H1 (cell line): Measurements from ENCODE around the gene ANKS1B. TPM values are rescaled to one million over a fixed set of nuclear protein-coding genes. Genes with fewer than 3 reads are reported as not detected.

Experiments
- CTCF ChIA-PET: fragments of 300-600 bp; sonication (Branson Sonifier 250); formaldehyde crosslinking; loops from one replicate; lab custom pipeline; 2021; ENCODE audit not compliant: partially characterized antibody; lab: Charles Lee
- POLR2A ChIA-PET: fragments of 300-600 bp; sonication (Branson Sonifier 250); formaldehyde crosslinking; loops from one replicate; lab custom pipeline; 2021; ENCODE audit warnings: inconsistent platforms; ENCODE audit not compliant: partially characterized antibody; lab: Charles Lee
- DNase-seq, 2 experiments: peaks; one replicate each; pipeline versions ENCODE4 v3.0.0 to v3.0.0-alpha.2; 2010 to 2022; ENCODE audit warnings: low spot score in 2 of 2, low read depth in 1 of 2, mixed read lengths in 1 of 2
- FAIRE-seq: peaks from 2 replicates; lab custom pipeline; 2011; peaks lifted over from hg19 to GRCh38; lab: Jason Lieb, UNC
- H2AFZ ChIP-seq: 2 replicates; pipeline ENCODE4 v1.8.1; 2012; ENCODE audit warnings: low read length, inconsistent platforms
- H2AK5ac ChIP-seq: 2 replicates; pipeline ENCODE4 v1.6.1; 2013; ENCODE audit warnings: low read depth, low read length
- H2BK120ac ChIP-seq: replicated peaks from 2 replicates; pipeline ENCODE3; 2013; ENCODE audit warnings: low read depth, low read length, inconsistent platforms
- H2BK12ac ChIP-seq: 2 replicates; pipeline ENCODE4 v1.6.1; 2013; ENCODE audit warnings: low read depth, low read length
- H2BK15ac ChIP-seq: 2 replicates; pipeline ENCODE4 v1.6.1; 2013; ENCODE audit warnings: low read length
- H2BK20ac ChIP-seq: 2 replicates; pipeline ENCODE4 v1.6.1; 2013; ENCODE audit warnings: low read length
- H2BK5ac ChIP-seq: 2 replicates; pipeline ENCODE4 v1.6.1; 2013; ENCODE audit warnings: low read depth, low read length
- H3K14ac ChIP-seq: 2 replicates; pipeline ENCODE4 v1.6.1; 2013; ENCODE audit warnings: inconsistent platforms; ENCODE audit not compliant: insufficient read length
- H3K18ac ChIP-seq: 2 replicates; pipeline ENCODE4 v1.6.1; 2013; ENCODE audit warnings: low read length; ENCODE audit errors: extremely low read depth
- H3K23ac ChIP-seq: 2 replicates; pipeline ENCODE4 v1.6.1; 2013; ENCODE audit warnings: inconsistent platforms; ENCODE audit not compliant: insufficient read length
- H3K23me2 ChIP-seq: 2 replicates; pipeline ENCODE4 v1.6.1; 2013; ENCODE audit warnings: low read depth, low read length
- H3K27ac ChIP-seq: 2 replicates; pipeline ENCODE4 v1.6.1; 2011; ENCODE audit warnings: low read depth, low read length, inconsistent platforms
- H3K27me3 ChIP-seq, 4 experiments: replicated peaks in 1 of 4; 1 replicate in 1 of 4; 2 replicates in 3 of 4; pipeline versions ENCODE4 v1.6.1 to v1.8.1; 2011 to 2013; ENCODE audit warnings: low read length in 3 of 4, mild to moderate bottlenecking in 3 of 4, inconsistent platforms in 2 of 4, mixed read lengths in 2 of 4, moderate library complexity in 1 of 4; ENCODE audit not compliant: control insufficient read depth in 3 of 4, insufficient read depth in 3 of 4; ENCODE audit errors: extremely low read depth in 1 of 4
- H3K36me3 ChIP-seq, 4 experiments: 2 replicates each; pipeline versions ENCODE4 v1.6.1 to v1.8.1; 2011 to 2013; ENCODE audit warnings: mild to moderate bottlenecking in 4 of 4, low read length in 3 of 4, moderate library complexity in 2 of 4, control low read depth in 1 of 4, inconsistent platforms in 1 of 4; ENCODE audit not compliant: insufficient read depth in 4 of 4, control insufficient read depth in 2 of 4
- H3K4ac ChIP-seq: replicated peaks from 2 replicates; pipeline ENCODE3; 2013; ENCODE audit warnings: low read length, low read depth, mixed read lengths, inconsistent platforms; ENCODE audit not compliant: insufficient read length
- H3K4me1 ChIP-seq, 4 experiments: replicated peaks in 1 of 4; 1 replicate in 1 of 4; 2 replicates in 3 of 4; pipeline versions ENCODE4 v1.6.1 to v1.8.1; 2011 to 2013; ENCODE audit warnings: low read length in 3 of 4, inconsistent platforms in 2 of 4, mixed read lengths in 1 of 4; ENCODE audit not compliant: insufficient read depth in 4 of 4, control insufficient read depth in 3 of 4
- H3K4me2 ChIP-seq, 2 experiments: 2 replicates each; pipeline versions ENCODE4 v1.6.1 to v1.8.1; 2011 to 2013; ENCODE audit warnings: low read depth in 2 of 2, low read length in 2 of 2, control low read depth in 1 of 2, inconsistent platforms in 1 of 2, mild to moderate bottlenecking in 1 of 2; ENCODE audit not compliant: insufficient read depth in 1 of 2
- H3K4me3 ChIP-seq, 4 experiments: fragments of 200-600, 300-600 bp in 1 of 4; sonication (generic), shearing (Covaris generic), sonication (Bioruptor Twin) in 1 of 4; 2 replicates each; pipeline versions ENCODE4 v1.5.1 to v1.8.1; 2011 to 2016; ENCODE audit warnings: low read length in 4 of 4, low read depth in 3 of 4, control low read depth in 2 of 4, inconsistent platforms in 2 of 4, mild to moderate bottlenecking in 2 of 4, mixed read lengths in 1 of 4, moderate library complexity in 1 of 4; ENCODE audit not compliant: insufficient read depth in 2 of 4; ENCODE audit errors: extremely low read depth in 1 of 4
- H3K56ac ChIP-seq: replicated peaks from 2 replicates; pipeline ENCODE3; 2013; ENCODE audit warnings: low read depth, mild to moderate bottlenecking, mixed read lengths, low read length, inconsistent platforms; ENCODE audit not compliant: insufficient read length
- H3K79me1 ChIP-seq: 2 replicates; pipeline ENCODE4 v1.6.1; 2013; ENCODE audit warnings: low read depth, low read length, control low read depth
- H3K79me2 ChIP-seq, 2 experiments: 2 replicates each; pipeline versions ENCODE4 v1.6.1 to v1.8.1; 2012 to 2013; ENCODE audit warnings: low read length in 2 of 2, mild to moderate bottlenecking in 2 of 2, inconsistent platforms in 1 of 2; ENCODE audit not compliant: insufficient read depth in 2 of 2, control insufficient read depth in 1 of 2
- H3K9ac ChIP-seq, 4 experiments: replicated peaks in 1 of 4; 1 replicate in 1 of 4; 2 replicates in 3 of 4; pipeline versions ENCODE4 v1.6.1 to v1.8.1; 2011 to 2013; ENCODE audit warnings: low read depth in 3 of 4, low read length in 3 of 4, control low read depth in 2 of 4, mild to moderate bottlenecking in 2 of 4, moderate library complexity in 2 of 4, inconsistent platforms in 1 of 4; ENCODE audit errors: extremely low read depth in 1 of 4
- H3K9me3 ChIP-seq, 2 experiments: 2 replicates each; pipeline versions ENCODE4 v1.6.1 to v1.8.1; 2012 to 2013; ENCODE audit warnings: mild to moderate bottlenecking in 2 of 2, moderate library complexity in 2 of 2, control low read depth in 1 of 2, inconsistent platforms in 1 of 2, low read depth in 1 of 2, low read length in 1 of 2, mixed read lengths in 1 of 2; ENCODE audit not compliant: insufficient read depth in 2 of 2
- H4K20me1 ChIP-seq, 2 experiments: replicated peaks in 1 of 2; 2 replicates each; pipeline versions ENCODE3 to v1.8.1; 2011 to 2013; ENCODE audit warnings: inconsistent platforms in 2 of 2, low read length in 2 of 2, mild to moderate bottlenecking in 1 of 2; ENCODE audit not compliant: insufficient read depth in 2 of 2, control insufficient read depth in 1 of 2
- H4K5ac ChIP-seq: 2 replicates; pipeline ENCODE4 v1.6.1; 2013; ENCODE audit warnings: low read length, low read depth, mixed read lengths, inconsistent platforms; ENCODE audit not compliant: insufficient read length
- H4K8ac ChIP-seq: 2 replicates; pipeline ENCODE4 v1.8.0; 2013; ENCODE audit warnings: mild to moderate bottlenecking, moderate library complexity, low read length, inconsistent platforms; ENCODE audit not compliant: insufficient read depth; ENCODE audit errors: extremely low read depth
- H4K91ac ChIP-seq: replicated peaks from 2 replicates; pipeline ENCODE3; 2013; ENCODE audit warnings: low read length, mixed read lengths, inconsistent platforms; ENCODE audit not compliant: insufficient read length
- CHD1 ChIP-seq: IDR thresholded peaks from 2 replicates; pipeline ENCODE4 v1.6.1; 2012; ENCODE audit warnings: low read depth, low read length, improper control_type of control experiment
- CHD2 ChIP-seq: IDR thresholded peaks from 2 replicates; pipeline ENCODE4 v1.6.1; 2012; ENCODE audit warnings: low read length, improper control_type of control experiment
- RAD21 ChIP-seq, 2 experiments: IDR thresholded peaks in 1 of 2; conservative IDR thresholded peaks in 1 of 2; 2 replicates each; pipeline ENCODE4 v1.6.1; 2011; ENCODE audit warnings: low read depth in 2 of 2, low read length in 2 of 2, improper control_type of control experiment in 1 of 2, inconsistent platforms in 1 of 2, mild to moderate bottlenecking in 1 of 2, moderate library complexity in 1 of 2
- SP4 ChIP-seq: IDR thresholded peaks from 2 replicates; pipeline ENCODE4 v1.6.1; 2012; ENCODE audit warnings: low read length, inconsistent platforms
- WGBS, 2 experiments: shearing (Covaris generic) in 1 of 2; methylation state at CpG; one replicate each; pipeline versions ENCODE4 v1.1.6 to v1.1.7; 2013 to 2015; ENCODE audit warnings: low lambda C conversion rate in 2 of 2, mixed read lengths in 2 of 2, inconsistent platforms in 1 of 2, low coverage in 1 of 2, missing lambda C conversion rate in 1 of 2; ENCODE audit not compliant: insufficient replicate concordance in 2 of 2, insufficient coverage in 1 of 2, insufficient read length in 1 of 2; ENCODE audit errors: extremely low coverage in 1 of 2, missing lambda C conversion rate in 1 of 2; 5-methylcytosine and 5-hydroxymethylcytosine counted together
- polyA plus RNA-seq, 7 experiments: library from polyadenylated mRNA; depleted of rRNA in 3 of 7; stranded (reverse) in 5 of 7; unstranded in 2 of 7; fragments of >200 nt in 5 of 7; fragments of 200-250 nt in 2 of 7; gene quantifications; 1 replicate in 5 of 7; 2 replicates in 1 of 7; 4 replicates in 1 of 7; pipeline versions ENCODE4 v1.2.1 to v1.2.3, GENCODE V29; 2011 to 2013; ENCODE audit warnings: missing spikeins in 2 of 7, mixed read lengths in 2 of 7
- total RNA-seq: library from RNA; stranded (reverse); fragmentation: NEBNext Ultra II Directional; extraction: Animal tissue kit (Norgen Biotek cat#: 25700); gene quantifications from 2 replicates; pipeline ENCODE4 v1.2.1, GENCODE V29; 2021
- TF ChIP-seq, protein P1 (sequence below), 3 experiments: IDR thresholded peaks; 1 replicate in 2 of 3; 2 replicates in 1 of 3; pipeline versions ENCODE4 v1.5.1 to v1.6.1; 2011; ENCODE audit warnings: low read length in 3 of 3, mild to moderate bottlenecking in 3 of 3, inconsistent platforms in 2 of 3, low read depth in 1 of 3, moderate library complexity in 1 of 3; ENCODE audit not compliant: insufficient read depth in 1 of 3; ENCODE audit errors: control extremely low read depth in 1 of 3

ANKS1B gene
- total and polyA plus RNA-seq, 2 of the 8 experiments (the other 6 are each of a cell fraction or from before 2014, with no cell fraction given): 2.7 to 6.1 TPM

DNA sequence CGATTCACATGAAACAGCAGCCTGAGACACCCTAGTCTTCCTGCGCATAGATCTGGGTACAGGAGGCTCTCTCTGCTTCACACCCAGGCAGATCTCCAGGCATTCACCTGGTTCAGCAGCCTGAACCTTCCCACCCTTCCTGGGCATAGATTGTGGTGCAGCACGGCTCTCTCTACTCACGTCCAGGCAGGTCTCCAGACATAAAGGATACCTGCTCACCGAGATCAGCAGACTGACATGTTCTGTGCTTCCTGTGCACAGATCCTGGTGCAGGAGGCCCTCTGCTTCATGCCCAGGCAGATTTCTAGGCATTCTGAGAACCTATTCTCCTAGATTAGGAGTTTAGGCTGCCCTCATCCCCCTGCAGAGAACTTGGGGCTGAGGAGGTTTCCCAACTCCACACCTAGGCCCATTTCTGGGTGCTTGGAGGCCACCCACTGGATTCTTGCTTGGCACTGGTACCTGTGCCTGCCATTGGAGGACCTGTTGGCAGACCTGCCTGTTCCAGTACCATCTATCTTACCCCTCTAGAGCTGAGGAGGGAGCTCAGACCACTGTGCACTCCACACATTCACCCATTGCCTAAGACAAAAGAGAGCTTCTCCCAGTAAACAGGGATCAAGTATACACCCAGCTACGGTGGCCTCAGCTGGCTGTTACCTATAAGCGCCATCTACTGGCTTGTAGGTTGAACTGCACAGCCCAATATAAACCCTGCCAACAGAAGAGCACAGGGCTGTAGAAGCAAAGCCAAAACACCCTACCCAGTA, 365.2 kb downstream of the ANKS1B start:
- POLR2A ChIA-PET: no interaction called here
- H4K8ac ChIP-seq: no peak overlapping the region; the same call in 1 of the 2 replicates
- peak overlapping the region; percentile 91 for H2AFZ ChIP-seq
- H3K9me3 ChIP-seq: peaks cover 0 to 3% of the 10 kb centered on the region in 2 experiments; a peak in 1 of 4 replicates
- TF ChIP-seq CHD1: no peak
- TF ChIP-seq CHD2: no peak
- TF ChIP-seq RAD21 (IDR thresholded peaks at IDR 0.05 in 1 of 2, conservative IDR thresholded peaks at IDR 0.05 in 1 of 2; ENCODE audit: low read depth in 2 of 2, low read length in 2 of 2): peak; percentile 90 to 92
- TF ChIP-seq, protein P1, sequence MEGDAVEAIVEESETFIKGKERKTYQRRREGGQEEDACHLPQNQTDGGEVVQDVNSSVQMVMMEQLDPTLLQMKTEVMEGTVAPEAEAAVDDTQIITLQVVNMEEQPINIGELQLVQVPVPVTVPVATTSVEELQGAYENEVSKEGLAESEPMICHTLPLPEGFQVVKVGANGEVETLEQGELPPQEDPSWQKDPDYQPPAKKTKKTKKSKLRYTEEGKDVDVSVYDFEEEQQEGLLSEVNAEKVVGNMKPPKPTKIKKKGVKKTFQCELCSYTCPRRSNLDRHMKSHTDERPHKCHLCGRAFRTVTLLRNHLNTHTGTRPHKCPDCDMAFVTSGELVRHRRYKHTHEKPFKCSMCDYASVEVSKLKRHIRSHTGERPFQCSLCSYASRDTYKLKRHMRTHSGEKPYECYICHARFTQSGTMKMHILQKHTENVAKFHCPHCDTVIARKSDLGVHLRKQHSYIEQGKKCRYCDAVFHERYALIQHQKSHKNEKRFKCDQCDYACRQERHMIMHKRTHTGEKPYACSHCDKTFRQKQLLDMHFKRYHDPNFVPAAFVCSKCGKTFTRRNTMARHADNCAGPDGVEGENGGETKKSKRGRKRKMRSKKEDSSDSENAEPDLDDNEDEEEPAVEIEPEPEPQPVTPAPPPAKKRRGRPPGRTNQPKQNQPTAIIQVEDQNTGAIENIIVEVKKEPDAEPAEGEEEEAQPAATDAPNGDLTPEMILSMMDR (IDR thresholded peaks at IDR 0.05; ENCODE audit: control extremely low read depth in 1 of 3, insufficient read depth in 1 of 3, low read depth in 1 of 3, low read length in 3 of 3): peak; percentile 53 to 88 (median 85)
- TF ChIP-seq SP4: no peak
- TF ChIP-seq, all 59 proteins: peak for 2
- peak in 1 of 2 experiments; percentile 56 for DNase-seq
- Histone ChIP-seq H4K20me1 (no peaks in the 10 kb centered on the region), H3K36me3 (no peaks in the 10 kb centered on the region), H4K5ac (no peak overlapping the region), H2BK120ac (peak overlapping the region; percentile 31), H2BK5ac (peak overlapping the region; percentile 32; the same call in 1 of the 2 replicates), H3K79me2 (no peaks in the 10 kb centered on the region), H3K4me2 (no peak overlapping the region), H3K79me1 (no peaks in the 10 kb centered on the region), H4K91ac (peak overlapping the region; percentile 59), H3K4me1 (no peaks in the 10 kb centered on the region), H2BK20ac (0 out of 2 replicates have a peak overlapping the region, but pooled peaks have one; percentile 37), H3K27ac (0 out of 2 replicates have a peak overlapping the region, but pooled peaks have one; percentile 7), H3K4me3 (no peak overlapping the region), H3K27me3 (no peaks in the 10 kb centered on the region), H3K9ac (no peak overlapping the region), H3K23me2 (no peaks in the 10 kb centered on the region), H3K56ac (no peak overlapping the region), H2AK5ac (no peak overlapping the region), H2BK15ac (peak overlapping the region; percentile 99; the same call in 1 of the 2 replicates), H3K18ac (peak overlapping the region; percentile 40; the same call in 1 of the 2 replicates), H3K14ac (no peak overlapping the region), H2BK12ac (peak overlapping the region; percentile 94), H3K4ac (peak overlapping the region; percentile 32), H3K23ac (no peak overlapping the region)
- peak; percentile 95 for FAIRE-seq
- WGBS, 2 experiments: 63% methylated on average over 7 of the region's 7 CpGs; no CpG with 5 or more reads in 1 of the 2 experiments
- CTCF ChIA-PET: interaction anchor here (0.6 to 8.0 kb wide), 24 partner anchors 8 to 1096 kb away, joined by 3 to 102 read pairs (median 3); partner anchors contain the start of gene GARIN6
